DOHH2 (cell line): ENCODE results near the gene CIT.

ENCODE experiments used
- EZH2phosphoT487 ChIP-seq: fragments of 200-600 bp; sonication (generic); IDR thresholded peaks from 2 replicates; pipeline ENCODE4 v1.6.1; 2017; ENCODE audit warnings: borderline replicate concordance, mild to moderate bottlenecking, antibody characterized with exemption, low read length, moderate library complexity, mixed read lengths
- TF ChIP-seq, protein P1 (sequence below): fragments of 200-600 bp; sonication (generic); IDR thresholded peaks from one replicate; pipeline ENCODE4 v1.5.1; 2014; ENCODE audit warnings: antibody characterized with exemption, mild to moderate bottlenecking, low read depth, low read length; ENCODE audit not compliant: poor library complexity, severe bottlenecking

DNA sequence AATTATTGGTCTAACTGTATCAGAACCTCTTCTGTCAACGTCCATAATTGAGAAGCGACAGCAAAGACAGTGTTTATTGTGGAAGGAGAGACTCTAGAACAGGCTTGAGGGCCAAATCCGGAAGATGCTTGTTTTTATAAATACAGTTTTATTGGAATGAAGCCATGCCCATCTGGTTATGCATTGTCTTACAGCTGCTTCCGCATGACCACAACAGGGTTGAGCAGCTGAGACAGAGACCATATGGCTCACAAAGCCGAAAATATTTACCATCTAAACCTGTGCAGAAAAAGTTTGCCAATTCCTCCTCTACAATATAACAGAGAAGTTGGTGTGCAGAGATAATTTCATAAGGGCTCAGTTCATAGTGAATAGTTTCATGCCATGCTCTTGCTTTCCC, 184.7 kb downstream of the CIT start:
- TF ChIP-seq, protein P1, sequence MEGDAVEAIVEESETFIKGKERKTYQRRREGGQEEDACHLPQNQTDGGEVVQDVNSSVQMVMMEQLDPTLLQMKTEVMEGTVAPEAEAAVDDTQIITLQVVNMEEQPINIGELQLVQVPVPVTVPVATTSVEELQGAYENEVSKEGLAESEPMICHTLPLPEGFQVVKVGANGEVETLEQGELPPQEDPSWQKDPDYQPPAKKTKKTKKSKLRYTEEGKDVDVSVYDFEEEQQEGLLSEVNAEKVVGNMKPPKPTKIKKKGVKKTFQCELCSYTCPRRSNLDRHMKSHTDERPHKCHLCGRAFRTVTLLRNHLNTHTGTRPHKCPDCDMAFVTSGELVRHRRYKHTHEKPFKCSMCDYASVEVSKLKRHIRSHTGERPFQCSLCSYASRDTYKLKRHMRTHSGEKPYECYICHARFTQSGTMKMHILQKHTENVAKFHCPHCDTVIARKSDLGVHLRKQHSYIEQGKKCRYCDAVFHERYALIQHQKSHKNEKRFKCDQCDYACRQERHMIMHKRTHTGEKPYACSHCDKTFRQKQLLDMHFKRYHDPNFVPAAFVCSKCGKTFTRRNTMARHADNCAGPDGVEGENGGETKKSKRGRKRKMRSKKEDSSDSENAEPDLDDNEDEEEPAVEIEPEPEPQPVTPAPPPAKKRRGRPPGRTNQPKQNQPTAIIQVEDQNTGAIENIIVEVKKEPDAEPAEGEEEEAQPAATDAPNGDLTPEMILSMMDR: no peak
- no peak for TF ChIP-seq EZH2phosphoT487
